Left ventricle myocardium inferior (tissue), 1 donor: ENCODE measurements around the gene CIT. TPM values are rescaled to one million over a fixed set of nuclear protein-coding genes. Genes with fewer than 3 reads are reported as not detected.
"Not testable (repeated sequence)": the region's sequence is repeated elsewhere in the genome, so short reads cannot be mapped to it uniquely, and the experiment has no call there.

ENCODE experiments used
- DNase-seq: peaks from one replicate; pipeline ENCODE4 v3.0.0-alpha.2; 2020
- H3K27ac ChIP-seq: fragments of 200-600 bp; replicated peaks from 2 replicates; pipeline ENCODE4 v1.8.0; 2021
- H3K27me3 ChIP-seq: fragments of 200-600 bp; 2 replicates; pipeline ENCODE4 v1.8.0; 2021; ENCODE audit warnings: low read depth
- H3K36me3 ChIP-seq: fragments of 200-600 bp; 2 replicates; pipeline ENCODE4 v1.8.0; 2021
- H3K4me1 ChIP-seq: fragments of 200-600 bp; 2 replicates; pipeline ENCODE4 v1.8.0; 2021
- H3K4me3 ChIP-seq: fragments of 200-600 bp; 2 replicates; pipeline ENCODE4 v1.8.0; 2021; ENCODE audit warnings: mild to moderate bottlenecking, moderate library complexity
- H3K9me3 ChIP-seq: fragments of 200-600 bp; replicated peaks from 2 replicates; pipeline ENCODE4 v1.8.0; 2021
- CTCF ChIP-seq: fragments of 200-600 bp; IDR thresholded peaks from 2 replicates; pipeline ENCODE4 v1.8.0; 2021; ENCODE audit warnings: antibody characterized with exemption, mild to moderate bottlenecking, borderline replicate concordance
- intact Hi-C: fragments of 100-400 bp; cut with micrococcal nuclease; formaldehyde crosslinking; loops from one replicate; pipeline ENCODE4 v1.11.0; 2022
- total RNA-seq: library from RNA; stranded (reverse); fragmentation: NEBNext Ultra II Directional; extraction: Animal tissue kit (Norgen Biotek cat#: 25700); gene quantifications from one replicate; pipeline ENCODE4 v1.2.1, GENCODE V29; 2021
- donor health status: DM: no; HTN: yes; CAD: no; lungs with severe emphysema.

Gene CIT
- total RNA-seq, 1 donor from 2014 or later: 0.96 TPM

- H3K4me3 ChIP-seq: no peak overlapping the region
- peaks cover 30% of the 10 kb centered on the region for H3K27me3 ChIP-seq
- H3K4me1 ChIP-seq: peaks cover 5% of the 10 kb centered on the region
- H3K27ac ChIP-seq: no peak overlapping the region
- no peak for TF ChIP-seq CTCF
- intact Hi-C loops: no loop called here
- H3K9me3 ChIP-seq: no peaks in the 10 kb centered on the region
- DNase-seq: no peak
- no peaks in the 10 kb centered on the region for H3K36me3 ChIP-seq
These were observed 24.6 kb upstream of the CIT start for GRCh38 chr12:119901670-119902069.

GRCh38 chr12:119894916-119895315 lies 17.8 kb upstream of the CIT start:
- intact Hi-C loops: no loop called here
- no peaks in the 10 kb centered on the region for H3K4me1 ChIP-seq
- H3K9me3 ChIP-seq: peaks cover 12% of the 10 kb centered on the region
- H3K36me3 ChIP-seq: no peaks in the 10 kb centered on the region
- no peak for TF ChIP-seq CTCF
- no peak for DNase-seq
- no peak overlapping the region for H3K4me3 ChIP-seq
- peaks cover 30% of the 10 kb centered on the region for H3K27me3 ChIP-seq
- H3K27ac ChIP-seq: no peak overlapping the region

- intact Hi-C loops: not testable (repeated sequence)
These were observed 15.5 kb upstream of the CIT start for GRCh38 chr12:119892611-119893010.

GRCh38 chr12:119885549-119885948 lies 8.4 kb upstream of the CIT start:
- Histone ChIP-seq H3K4me1 (no peaks in the 10 kb centered on the region), H3K27me3 (peaks cover 27% of the 10 kb centered on the region), H3K27ac (no peak overlapping the region), H3K4me3 (no peak overlapping the region), H3K36me3 (no peaks in the 10 kb centered on the region), H3K9me3 (no peaks in the 10 kb centered on the region)
- no peak for DNase-seq
- intact Hi-C loops: no loop called here
- TF ChIP-seq CTCF: no peak

More at GRCh38 chr12:119892611-119893010, 15.5 kb upstream of the CIT start:
- H3K27ac ChIP-seq, H3K36me3 ChIP-seq, H3K4me3 ChIP-seq, H3K4me1 ChIP-seq, DNase-seq: not testable (repeated sequence)
- Histone ChIP-seq H3K27me3 (peaks cover 29% of the 10 kb centered on the region), H3K9me3 (peaks cover 12% of the 10 kb centered on the region)

- H3K36me3 ChIP-seq, H3K4me3 ChIP-seq, H3K27ac ChIP-seq, DNase-seq, intact Hi-C loops, H3K9me3 ChIP-seq, H3K4me1 ChIP-seq: not testable (repeated sequence)
- peaks cover 28% of the 10 kb centered on the region for H3K27me3 ChIP-seq
These were observed 6.7 kb upstream of the CIT start for GRCh38 chr12:119883791-119884190.

GRCh38 chr12:119883237-119883636 lies 6.1 kb upstream of the CIT start:
- no peak overlapping the region for H3K4me3 ChIP-seq
- intact Hi-C loops: no loop called here
- no peaks in the 10 kb centered on the region for H3K36me3 ChIP-seq
- H3K27ac ChIP-seq: no peak overlapping the region
- no peak for TF ChIP-seq CTCF
- DNase-seq: no peak
- H3K9me3 ChIP-seq: no peaks in the 10 kb centered on the region
- no peaks in the 10 kb centered on the region for H3K4me1 ChIP-seq
- peaks cover 28% of the 10 kb centered on the region for H3K27me3 ChIP-seq

GRCh38 chr12:119877639-119877948 lies 474 bp upstream of the CIT start:
- intact Hi-C loops: no loop called here
- Histone ChIP-seq H3K4me3 (peak overlapping the region; percentile 85), H3K36me3 (no peaks in the 10 kb centered on the region), H3K27me3 (peaks cover 6% of the 10 kb centered on the region), H3K4me1 (peaks cover 14% of the 10 kb centered on the region), H3K9me3 (no peaks in the 10 kb centered on the region), H3K27ac (no peak overlapping the region)
- TF ChIP-seq CTCF: no peak
- no peak for DNase-seq
